Amniotic epithelial cell (primary cell): Measurements from ENCODE around the gene PLEKHF1.
A peak's percentile ranks its signal among the peaks of the same experiment; 100 is the strongest.

Experiments used
- DNase-seq: peaks from one replicate; pipeline ENCODE4 v3.0.0-alpha.2; 2010; ENCODE audit warnings: low read depth

Gene PLEKHF1

DNA sequence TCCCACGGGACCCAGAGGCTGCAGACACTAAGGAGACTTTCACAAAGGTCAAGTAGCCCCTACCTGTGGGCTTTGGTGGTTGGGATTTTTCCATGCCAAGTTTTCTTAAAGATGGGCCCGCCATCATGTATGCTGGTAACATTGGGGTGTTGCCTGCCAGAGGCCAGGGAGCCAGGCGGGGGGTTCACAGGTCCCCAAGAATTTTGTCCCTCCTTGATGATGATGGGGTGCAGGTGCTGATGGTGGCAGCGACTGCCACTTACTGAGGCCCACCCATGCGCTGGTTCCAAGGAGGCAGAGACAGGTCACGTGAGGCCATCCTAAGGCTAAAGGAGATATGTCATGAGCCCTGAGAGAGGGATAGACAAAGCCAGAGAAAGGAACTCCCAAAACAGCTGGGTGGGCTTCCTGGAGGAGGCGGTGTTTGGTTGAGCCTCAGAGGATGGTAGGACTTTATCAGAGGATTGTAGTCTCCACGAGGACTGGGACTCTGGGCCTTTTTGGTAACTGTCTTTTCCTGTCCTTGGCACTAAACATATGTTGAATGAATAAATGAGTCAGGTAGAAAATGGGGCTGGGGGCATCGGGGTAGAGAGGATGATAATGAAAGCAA is 14.4 kb downstream of the PLEKHF1 start:
- DNase-seq = no peak

DNA sequence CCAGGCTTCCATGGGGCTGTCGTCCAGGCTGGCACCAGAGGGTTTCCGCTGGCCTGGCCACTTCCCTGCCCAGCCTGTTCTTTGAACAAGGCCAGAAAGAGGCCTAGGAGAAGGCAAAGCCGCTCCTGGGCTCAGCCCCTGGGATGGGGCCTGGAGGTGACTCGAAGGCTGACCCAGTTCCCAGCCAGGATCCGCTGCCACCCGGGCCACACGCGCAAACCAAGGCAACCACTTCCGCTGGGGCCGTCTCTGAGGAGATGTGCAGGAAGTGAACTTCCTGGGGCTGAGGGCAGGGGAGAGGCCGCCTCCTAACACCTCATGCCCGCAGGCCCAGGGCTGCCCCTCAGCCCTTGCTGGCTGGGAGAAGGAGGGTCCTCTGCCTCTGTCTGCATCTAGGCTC is 15.2 kb downstream of the PLEKHF1 start:
- no peak for DNase-seq

GRCh38 chr19:29680937-29681336 is 15.7 kb downstream of the PLEKHF1 start:
- no peak for DNase-seq

DNA sequence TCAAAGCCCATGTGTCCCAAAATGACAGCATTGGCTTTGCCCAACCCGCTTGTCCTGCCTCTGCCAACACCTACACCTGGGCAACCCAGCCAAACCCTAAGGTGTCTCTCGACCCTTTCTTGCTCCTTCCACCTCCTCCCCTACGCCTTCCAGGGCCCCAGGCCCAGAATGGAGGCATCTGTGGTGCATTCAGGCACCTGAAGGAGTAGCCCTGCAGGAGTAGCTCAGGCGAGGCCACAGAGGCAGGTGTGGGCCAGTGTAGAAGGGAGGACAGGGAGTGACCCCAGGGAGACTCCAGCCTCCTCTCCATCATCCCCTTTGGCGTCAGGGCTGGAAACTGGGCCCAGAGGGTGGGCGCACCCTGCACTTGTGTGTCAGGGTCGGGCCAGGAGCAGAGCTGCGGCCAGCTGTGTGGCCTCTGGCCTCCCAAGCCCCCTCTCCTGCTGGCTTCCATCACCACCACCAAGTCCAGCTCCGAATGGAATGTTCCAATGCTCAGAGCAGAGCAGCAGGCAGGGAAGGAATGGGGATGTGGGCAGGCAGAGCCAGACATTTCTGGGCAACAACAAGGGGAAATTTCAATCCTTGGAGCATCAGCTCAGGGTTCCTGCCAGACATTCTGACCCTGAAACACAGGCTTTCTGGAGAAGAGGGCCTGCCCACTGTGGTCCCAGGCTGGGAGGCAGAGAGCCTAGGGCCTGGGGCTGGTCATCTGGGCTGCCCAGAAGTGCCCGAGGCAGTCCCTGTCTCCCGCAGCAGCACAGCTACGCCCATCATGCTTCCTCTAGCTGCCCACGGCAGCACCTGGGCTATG is 16.4 kb downstream of the PLEKHF1 start:
- DNase-seq = no peak

GRCh38 chr19:29682236-29682895 is 17.1 kb downstream of the PLEKHF1 start:
- no peak for DNase-seq

- DNase-seq = no peak
Measured at GRCh38 chr19:29683009-29683408, 17.7 kb downstream of the PLEKHF1 start.

DNA sequence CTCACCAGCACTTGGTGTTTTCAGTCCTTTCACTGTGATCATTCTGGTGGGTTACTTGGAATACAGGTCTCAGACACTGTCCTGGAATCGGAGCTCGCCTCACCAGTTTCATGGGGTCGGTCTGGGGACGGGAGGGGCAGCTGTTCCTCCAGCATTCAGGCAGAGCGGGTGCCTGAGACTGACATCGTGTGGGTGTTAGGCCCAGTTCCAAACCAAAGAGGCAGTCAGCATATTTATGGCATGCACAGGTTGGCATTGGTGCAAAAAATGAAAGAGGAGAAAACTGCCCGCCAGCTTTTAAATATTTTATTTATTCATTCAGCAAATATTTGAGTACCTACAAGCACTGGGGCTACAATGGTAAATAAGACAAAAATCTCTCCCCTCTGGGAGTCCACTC is 20.1 kb downstream of the PLEKHF1 start:
- no peak for DNase-seq

- no peak for DNase-seq
Measured at GRCh38 chr19:29686285-29686805, 21.1 kb downstream of the PLEKHF1 start.

DNA sequence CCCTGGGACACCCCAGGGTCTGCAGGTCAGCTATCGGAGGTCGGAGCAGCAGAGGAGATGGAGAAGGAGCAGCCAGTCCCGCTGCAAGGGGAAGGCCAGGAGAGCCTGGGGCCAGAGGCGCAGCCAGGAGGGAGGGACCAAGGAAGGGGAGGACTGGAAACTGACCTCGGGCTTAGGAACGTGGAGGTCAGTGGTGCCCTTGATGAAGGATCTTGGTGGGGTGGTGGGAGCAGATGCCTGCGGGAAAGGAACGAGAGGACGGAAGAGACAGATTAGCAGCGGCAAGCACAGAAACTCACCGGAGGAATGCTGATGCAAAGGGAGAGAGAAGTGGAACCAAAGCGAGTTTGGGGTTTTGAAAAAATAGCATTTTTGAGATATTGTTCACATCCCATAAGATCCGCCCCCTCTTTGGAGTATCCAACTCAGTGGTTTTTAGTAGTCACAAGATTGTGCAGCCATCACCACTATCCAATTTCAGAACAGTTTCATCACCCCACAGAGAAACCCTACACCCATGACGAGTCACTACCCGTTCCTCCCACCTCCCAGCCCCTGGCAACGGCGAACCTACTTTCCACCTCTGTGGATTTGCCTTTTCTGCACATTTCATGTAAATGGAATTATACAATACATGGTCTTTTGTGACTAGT is 22.1 kb downstream of the PLEKHF1 start:
- DNase-seq = peak; percentile 93

DNA sequence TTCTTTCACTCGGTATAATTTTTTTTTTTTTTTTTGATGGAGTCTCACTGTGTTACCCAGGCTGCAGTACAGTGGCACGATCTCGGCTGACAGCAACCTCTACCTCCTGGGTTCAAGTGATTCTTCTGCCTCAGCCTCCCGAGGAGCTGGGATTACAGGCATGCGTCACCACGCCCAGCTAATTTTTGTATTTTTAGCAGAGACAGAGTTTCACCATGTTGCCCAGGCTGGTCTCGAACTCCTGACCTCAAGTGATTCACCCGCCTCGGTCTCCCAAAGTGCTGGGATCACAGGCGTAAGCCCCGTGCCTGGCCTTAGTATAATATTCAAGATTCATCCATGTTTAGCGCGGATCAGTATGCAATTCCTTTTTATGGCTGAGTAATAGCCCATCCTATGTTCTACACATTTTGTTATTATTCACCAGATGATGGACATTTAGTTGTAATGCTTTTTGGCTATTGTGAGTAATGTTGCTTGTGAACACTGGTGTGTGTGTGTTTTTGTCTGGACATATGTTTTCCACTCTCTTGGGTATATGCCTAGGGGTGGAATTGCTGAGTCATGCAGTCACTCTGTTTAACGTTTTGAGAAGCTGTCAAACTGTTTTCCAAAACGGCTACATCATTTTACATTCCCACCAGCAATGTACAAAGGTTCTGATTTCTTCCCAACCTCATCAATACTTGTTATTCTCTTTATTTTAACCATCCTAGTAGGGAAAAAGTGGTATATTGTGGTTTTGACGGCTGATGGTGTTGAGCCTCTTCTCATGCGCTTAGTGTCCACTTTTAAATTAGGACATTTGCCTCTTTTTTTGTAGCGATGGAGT is 22.9 kb downstream of the PLEKHF1 start:
- peak; percentile 65 for DNase-seq

DNA sequence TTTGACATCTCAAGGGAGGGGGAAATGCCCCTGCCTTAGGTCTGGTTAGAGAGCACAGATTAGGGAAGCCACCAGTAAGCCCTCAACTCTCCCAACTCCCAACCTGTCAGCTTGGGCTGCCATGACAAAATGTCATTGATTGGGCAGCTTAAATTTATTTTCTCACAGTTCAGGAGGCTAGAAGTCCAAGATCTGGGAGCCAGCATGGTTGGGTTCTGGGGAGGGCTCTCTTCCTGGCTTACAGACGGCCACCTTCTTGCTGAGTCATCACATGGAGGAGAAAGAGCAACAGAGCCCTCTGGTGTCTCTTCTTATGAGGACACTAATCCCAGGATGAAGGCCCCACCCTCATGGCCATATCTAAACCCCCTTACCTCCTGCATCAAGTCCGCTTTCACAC is 25.6 kb downstream of the PLEKHF1 start:
- DNase-seq = peak; percentile 34

GRCh38 chr19:29694161-29694560 is 28.9 kb downstream of the PLEKHF1 start:
- DNase-seq = no peak

DNA sequence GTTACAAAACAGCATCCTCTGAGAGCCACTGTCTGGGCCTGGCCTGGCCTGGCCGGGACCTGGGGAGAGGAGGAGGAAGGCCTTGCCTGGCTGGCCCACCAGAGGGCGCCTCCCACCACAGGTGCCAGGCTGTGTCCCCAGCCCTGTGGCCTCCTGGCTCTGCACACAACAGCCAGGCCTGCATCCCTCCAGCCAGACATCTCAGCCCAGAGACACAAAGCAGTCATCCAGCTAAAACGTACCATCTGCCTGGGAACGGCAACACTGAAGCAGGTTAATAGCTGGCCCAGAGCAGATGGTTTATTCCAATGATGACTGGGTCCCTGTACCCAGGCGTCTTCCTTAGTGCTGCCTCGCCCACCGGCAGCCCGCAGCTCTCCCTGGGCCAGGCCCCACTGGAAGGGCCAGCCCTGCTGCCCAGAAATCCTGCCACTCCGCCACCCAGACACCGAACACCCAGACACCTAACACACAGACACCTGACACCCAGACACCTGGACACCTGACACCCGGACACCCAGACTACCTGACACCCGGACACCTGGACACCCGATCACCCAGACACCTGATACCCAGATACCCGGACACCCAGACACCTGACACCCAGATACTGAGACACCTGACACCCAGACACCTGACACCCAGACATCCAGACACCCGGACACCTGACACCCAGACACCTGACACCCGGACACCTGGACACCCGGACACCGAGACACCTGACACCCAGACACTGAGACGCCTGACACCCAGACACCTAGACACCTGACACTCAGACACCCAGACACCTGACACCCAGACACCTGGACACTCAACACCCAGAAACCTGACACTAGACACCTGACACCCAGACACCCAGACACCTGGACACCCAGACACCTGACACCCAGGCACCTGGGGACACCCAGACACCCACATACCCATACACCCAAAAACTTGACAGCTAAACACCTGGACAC is 29.7 kb downstream of the PLEKHF1 start:
- DNase-seq = peak; percentile 41

GRCh38 chr19:29695765-29696564 is 30.7 kb downstream of the PLEKHF1 start:
- no peak for DNase-seq

DNA sequence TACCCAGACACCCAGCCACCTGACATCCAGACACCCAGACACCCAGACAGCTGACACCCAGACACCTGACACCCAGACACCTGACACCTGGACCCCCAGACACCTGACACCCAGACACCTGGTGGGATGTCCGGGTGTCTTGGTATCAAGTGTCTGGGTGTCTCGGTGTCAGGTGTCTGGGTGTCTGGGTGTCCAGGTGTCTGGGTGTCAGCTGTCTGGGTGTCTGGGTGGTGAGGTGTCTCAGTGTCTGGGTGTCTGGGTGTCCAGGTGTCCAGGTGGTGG is 31.2 kb downstream of the PLEKHF1 start:
- no peak for DNase-seq

- no peak for DNase-seq
Measured at GRCh38 chr19:29697523-29698261, 32.4 kb downstream of the PLEKHF1 start.

DNA sequence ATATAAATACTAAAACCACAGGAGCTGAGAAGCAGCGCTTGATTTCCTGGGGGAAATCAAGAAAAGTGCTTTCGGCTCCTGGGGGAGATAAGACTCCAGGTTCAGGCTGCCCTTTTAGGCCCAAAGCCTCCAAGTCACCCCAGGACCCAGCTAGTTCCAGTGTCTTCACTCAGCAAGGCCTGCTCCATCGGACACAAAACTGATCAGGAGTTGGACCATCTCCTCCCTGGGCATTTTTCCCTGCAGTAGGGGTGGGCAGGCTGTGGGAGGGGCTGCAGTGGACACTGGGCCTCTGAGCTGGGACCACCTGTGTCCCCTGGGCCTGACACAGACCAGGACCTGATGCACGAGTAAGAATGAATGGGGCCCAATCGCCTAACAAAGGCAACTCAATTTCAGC is 34.6 kb downstream of the PLEKHF1 start:
- no peak for DNase-seq

- DNase-seq = no peak
Measured at GRCh38 chr19:29700498-29700897, 35.2 kb downstream of the PLEKHF1 start.
